ENCODE data around the gene NUP50. TPM values are rescaled to one million over a fixed set of nuclear protein-coding genes. Genes with fewer than 3 reads are reported as not detected.

Gene NUP50
- total and polyA plus RNA-seq, 2 of the 13 experiments (the other 11 are each of a cell fraction or from before 2014, with no cell fraction given): 14.2 to 52.4 TPM

DNA sequence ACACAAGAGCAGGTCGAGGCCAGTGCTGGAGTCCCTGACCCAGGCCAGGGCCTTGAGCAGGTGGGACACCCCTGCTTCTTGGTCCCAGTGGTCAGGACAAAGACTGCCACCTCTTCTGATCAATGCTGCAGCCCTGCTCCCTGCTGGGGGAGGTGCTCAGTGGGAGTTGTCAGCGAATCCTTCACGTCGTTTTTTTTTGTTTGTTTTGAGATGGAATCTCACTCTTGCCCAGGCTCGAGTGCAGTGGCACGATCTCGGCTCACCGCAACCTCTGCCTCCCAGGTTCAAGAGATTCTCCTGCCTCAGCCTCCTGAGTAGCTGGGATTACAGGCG is 34.7 kb downstream of the NUP50 start:
- in situ Hi-C loops (cut with HindIII; ENCODE audit: extremely low pct_ligation_motif_present, low pct_unique_long_range_greater_than_20kb) (no loop called here), intact Hi-C loops (cut with micrococcal nuclease; ENCODE audit: unreplicated experiment) (loop anchor here (10.0 kb wide), 1 partner anchor 94 kb away; no protein-coding TSS in a partner anchor)
- DNase-seq (ENCODE audit: low spot score) (no peak), ATAC-seq (no peak), FAIRE-seq (no peak)
- Histone ChIP-seq H3K27me3 (ENCODE audit: control insufficient read depth in 1 of 2, insufficient read depth in 2 of 2, low read length in 2 of 2) (no peaks in the 10 kb centered on the region), H3K9me3 (ENCODE audit: low read length) (no peaks in the 10 kb centered on the region), H4K20me1 (ENCODE audit: insufficient read depth, low read length) (no peaks in the 10 kb centered on the region; the same call in 1 of the 2 replicates), H3K9ac (ENCODE audit: insufficient read depth, low read depth, low read length) (no peak overlapping the region), H3K4me2 (ENCODE audit: low read depth, low read length) (no peak overlapping the region), H3K4me3 (replicated peaks in 1 of 3; ENCODE audit: insufficient read depth in 1 of 3, low read depth in 2 of 3, low read length in 3 of 3) (no peak overlapping the region), H3K36me3 (replicated peaks in 1 of 2; ENCODE audit: control insufficient read depth in 1 of 2, insufficient read depth in 2 of 2, low read length in 2 of 2) (peaks cover 13 to 38% of the 10 kb centered on the region in 2 experiments), H2AFZ (ENCODE audit: low read length) (no peak overlapping the region), H3K27ac (ENCODE audit: extremely low read length, insufficient read depth, low read length) (no peak overlapping the region), H3K79me2 (ENCODE audit: insufficient read depth, low read length) (no peaks in the 10 kb centered on the region), H3K4me1 (ENCODE audit: insufficient read depth, low read length) (peaks cover 3% of the 10 kb centered on the region)
- ChIA-PET CTCF (ENCODE audit: low intra/inter-chr PET ratio, low total read pairs) (no interaction called here), POLR2A (no interaction called here)
- BruUV-seq (replicated peaks): no TSS peak
- WGBS (ENCODE audit: low lambda C conversion rate): 66% methylated on average over 8 of the region's 9 CpGs
- TF ChIP-seq ZNF142 (CRISPR knock-in tag; IDR thresholded peaks at IDR 0.05) (no peak), GRHL1 (CRISPR knock-in tag; conservative IDR thresholded peaks at IDR 0.05) (no peak), AKAP8 (CRISPR knock-in tag; IDR thresholded peaks at IDR 0.05) (no peak), RBM22 (optimal IDR thresholded peaks at IDR 0.05; ENCODE audit: low read length) (no peak), XBP1 (CRISPR knock-in tag; IDR thresholded peaks at IDR 0.05) (no peak), MYC (CRISPR knock-in tag; IDR thresholded peaks at IDR 0.05; ENCODE audit: borderline replicate concordance) (no peak), NRL (CRISPR knock-in tag; IDR thresholded peaks at IDR 0.05; ENCODE audit: borderline replicate concordance) (no peak), ZNF530 (CRISPR knock-in tag; IDR thresholded peaks at IDR 0.05; ENCODE audit: low read depth) (no peak), BCL6 (CRISPR knock-in tag; IDR thresholded peaks at IDR 0.05) (no peak), ZNF776 (CRISPR knock-in tag; IDR thresholded peaks at IDR 0.05) (no peak), BORCS8-MEF2B (CRISPR knock-in tag; IDR thresholded peaks at IDR 0.05) (no peak), GPBP1L1 (CRISPR knock-in tag; IDR thresholded peaks at IDR 0.05) (no peak), IRF2 (CRISPR knock-in tag; IDR thresholded peaks at IDR 0.05) (no peak), SETDB1 (CRISPR knock-in tag; IDR thresholded peaks at IDR 0.05; ENCODE audit: borderline replicate concordance) (no peak), ZNF746 (CRISPR knock-in tag; IDR thresholded peaks at IDR 0.05) (no peak), SOX13 (IDR thresholded peaks at IDR 0.05) (no peak), SOX13 (CRISPR knock-in tag; conservative IDR thresholded peaks at IDR 0.05 in 1 of 2, IDR thresholded peaks at IDR 0.05 in 1 of 2) (no peak), DDIT3 (CRISPR knock-in tag; IDR thresholded peaks at IDR 0.05) (no peak)
